ENCODE measurements around the gene NUP214.
"Not testable (repeated sequence)": the region's sequence is repeated elsewhere in the genome, so short reads cannot be mapped to it uniquely, and the experiment has no call there.

NUP214 gene

DNA sequence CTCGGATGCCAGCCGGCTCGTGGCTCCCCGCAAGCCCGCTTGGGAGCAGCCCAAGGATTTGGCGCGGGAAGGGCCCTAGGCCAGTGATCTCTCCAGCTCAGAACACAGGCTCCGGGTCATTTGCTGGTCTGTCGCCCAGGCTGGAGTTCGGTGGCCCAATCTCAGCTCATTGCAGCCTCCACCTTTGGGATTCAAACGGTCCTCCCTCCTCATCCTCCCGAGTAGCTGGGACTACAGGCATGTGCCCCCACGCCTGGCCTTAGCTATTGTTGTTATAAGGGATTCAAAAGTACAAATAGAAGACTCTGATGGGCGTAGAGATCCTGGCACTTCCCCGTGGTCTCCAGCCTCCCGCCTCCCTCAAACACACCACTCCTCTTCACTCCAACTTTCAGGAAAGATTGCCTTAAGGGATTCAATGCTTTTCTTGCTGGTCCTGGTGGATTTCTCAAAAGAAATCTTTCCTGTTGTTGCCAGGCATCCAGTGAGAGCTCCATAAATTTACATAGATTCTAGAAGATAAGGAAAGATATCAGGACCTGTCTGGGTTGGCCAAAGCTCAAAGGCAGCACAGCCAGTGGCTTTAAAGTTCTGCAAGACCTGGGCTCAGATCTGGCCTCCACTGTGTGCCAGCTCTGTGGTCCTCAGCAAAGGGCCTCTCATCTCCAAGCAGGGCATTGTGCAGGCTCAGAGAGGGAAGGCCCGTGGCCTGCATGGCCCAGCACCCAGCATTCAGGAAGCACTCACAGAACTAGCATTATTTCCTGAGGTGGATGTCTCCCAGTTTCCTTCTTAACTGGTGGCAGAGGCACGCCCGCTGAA is 28.0 kb upstream of the NUP214 start:
- no peak for DNase-seq

DNA sequence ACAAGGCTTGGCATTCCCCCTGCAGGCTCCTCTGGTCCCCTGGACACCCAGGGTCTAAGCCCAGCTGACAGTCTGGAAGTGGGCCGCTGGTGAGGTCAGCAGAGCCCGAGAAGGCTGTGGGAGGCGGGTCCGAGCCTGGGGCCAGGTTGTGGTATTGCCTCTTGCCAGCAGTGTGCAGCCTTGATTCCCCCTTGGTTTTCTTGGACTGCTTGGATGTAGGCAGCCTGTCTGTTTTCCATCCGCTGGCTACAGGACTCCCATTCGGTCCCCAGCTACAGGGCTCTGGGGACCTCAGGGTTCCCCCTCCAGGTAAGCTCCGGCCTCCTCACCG is 27.5 kb upstream of the NUP214 start:
- no peak for DNase-seq

DNA sequence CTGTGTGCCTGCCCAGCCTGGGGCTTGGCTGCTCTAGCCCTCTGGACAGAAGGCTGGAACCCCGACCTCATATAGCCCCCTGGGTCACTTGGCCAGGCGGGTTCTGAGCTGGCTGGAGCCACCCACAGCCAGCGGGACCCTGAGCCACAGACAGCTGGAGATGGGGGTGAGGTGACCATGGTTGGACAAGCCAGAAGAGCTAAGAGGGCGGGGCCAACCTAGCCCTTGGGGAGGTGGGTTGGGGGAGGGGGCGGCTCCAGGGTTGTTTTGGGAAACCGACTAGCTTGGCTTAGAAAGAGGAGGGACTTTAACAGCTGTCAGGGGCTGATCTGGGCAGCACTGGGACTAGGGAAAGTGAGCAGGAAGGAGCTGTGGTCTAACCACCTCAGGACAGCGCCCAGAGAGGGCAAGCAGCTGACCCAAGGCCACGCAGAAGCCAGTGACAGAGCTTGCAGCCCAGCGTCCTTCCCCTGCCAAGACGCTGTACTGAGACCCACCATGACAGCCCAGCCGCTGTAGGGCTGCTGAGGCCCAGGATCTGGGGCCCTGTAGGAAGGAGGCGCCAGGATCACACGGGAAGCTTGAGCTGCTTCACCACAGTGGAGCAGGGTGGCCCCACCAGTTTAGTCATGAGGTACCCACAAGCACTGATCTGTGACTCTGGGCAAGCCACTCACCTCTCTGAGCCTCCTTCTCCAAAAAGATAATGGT is 26.8 kb upstream of the NUP214 start:
- no peak for DNase-seq

DNA sequence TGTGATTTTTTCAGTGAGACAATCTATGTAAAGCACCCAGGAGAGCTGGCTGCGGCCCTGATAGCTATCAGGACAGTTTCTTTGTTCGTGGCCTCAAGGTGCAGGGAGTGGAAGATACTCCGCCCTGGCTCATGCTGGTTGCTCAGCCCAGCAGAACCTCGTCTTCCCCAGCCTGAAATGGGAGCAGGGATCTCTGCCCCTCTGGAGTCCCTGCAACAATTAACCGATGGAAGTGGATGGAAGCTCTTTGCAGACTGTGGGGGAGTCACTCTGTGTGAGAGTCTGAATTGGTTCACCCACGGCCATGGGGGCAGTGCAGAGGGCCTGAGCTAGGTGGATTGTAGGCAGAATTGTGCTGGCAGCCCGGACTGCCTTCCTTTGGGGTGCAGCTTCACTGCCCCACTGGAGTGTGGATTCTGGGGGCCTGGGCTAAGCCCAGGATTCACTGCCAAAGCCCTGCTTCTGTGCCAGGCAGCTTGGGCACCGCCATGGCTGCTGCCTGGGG is 26.2 kb upstream of the NUP214 start:
- DNase-seq: no peak

DNA sequence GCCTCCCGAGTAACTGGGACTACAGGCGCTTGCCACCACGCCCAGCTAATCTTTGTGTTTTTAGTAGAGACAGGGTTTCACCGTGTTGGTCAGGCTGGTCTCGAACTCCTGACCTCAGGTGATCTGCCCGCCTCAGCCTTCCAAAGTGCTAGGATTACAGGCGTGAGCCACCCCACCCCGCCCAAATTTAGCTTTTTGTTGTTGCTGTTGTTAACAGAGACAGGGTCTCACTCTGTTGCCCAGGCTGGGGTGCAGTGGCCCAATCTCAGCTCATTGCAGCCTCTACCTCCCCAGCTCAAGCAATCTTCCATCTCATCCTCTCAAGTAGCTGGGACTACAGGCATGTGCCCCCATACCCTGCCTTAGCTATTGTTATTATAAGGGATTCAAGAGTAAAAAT is 25.5 kb upstream of the NUP214 start:
- DNase-seq: not testable (repeated sequence)

DNA sequence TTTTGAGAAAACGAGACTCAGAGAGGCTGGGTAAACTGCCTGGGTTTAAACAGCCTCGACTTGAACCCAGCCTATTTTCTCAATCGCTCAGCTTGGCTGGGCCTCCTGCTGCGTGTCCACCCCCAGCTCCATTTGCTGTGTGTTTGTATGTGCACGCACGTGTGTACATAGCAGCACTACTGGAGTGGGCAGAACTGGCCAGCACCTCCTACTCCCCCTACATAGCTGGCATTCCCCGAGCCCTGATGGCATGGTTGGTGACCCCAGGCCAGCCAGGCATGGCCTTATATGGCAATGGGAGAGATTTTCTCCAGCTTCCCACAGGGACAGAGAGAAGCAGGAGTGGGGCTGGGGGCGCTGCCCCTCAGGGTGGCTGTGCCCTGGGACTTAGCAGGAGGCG is 24.9 kb upstream of the NUP214 start:
- DNase-seq: no peak

DNA sequence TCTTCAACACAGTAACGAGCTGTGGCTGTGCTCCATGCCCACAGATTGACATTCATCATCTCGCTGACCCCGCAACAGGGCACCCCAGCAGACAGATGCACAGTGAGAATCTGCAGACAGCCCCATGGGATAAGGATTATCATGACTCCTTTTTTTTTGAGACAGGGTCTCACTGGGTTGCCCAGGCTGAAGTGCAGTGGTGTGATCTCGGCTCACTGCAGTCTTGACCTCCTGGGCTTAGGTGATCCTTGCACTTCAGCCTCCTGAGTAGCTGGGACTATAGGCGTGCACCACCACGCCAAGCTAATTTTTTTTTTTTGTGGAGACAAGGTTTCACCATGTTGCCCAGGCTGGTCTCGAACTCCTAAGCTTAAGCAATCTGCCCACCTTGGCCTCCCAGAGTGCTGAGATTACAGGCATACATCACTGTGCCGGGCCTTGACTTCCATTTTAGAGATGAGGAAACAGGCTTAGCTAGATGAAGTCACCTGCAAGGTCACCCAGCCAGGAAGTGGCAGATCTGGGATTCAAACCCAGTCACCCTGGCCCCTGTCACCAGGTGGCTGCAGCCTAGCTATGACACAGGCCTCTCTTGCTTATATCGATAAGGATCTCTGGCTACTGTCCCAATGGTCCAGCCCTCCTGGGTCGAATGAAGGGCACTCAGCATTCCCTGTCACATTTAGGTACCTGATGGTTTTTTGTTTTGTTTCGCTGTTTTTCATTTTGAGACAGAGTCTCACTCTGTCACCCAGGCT is 24.0 kb upstream of the NUP214 start:
- DNase-seq: no peak

DNA sequence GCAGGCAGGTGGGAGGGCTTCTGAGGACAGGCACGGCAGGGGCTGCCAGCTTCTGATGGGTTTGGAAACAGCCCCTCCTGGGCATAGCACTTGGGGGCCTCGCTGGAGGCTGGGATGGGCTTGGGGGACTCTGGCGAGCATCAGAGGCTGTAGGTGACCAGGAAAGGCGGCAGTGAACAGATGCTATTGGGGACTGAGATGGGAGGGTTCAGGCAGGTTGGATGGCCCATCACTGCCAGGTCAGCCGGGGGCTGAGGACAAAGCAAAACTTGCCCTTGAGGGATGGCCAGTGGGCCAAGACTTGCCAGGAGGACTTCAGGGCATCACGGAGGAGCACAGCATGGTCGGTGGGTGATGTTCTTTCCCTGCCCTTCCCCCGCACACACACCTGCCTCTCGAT is 22.4 kb upstream of the NUP214 start:
- DNase-seq: no peak

DNA sequence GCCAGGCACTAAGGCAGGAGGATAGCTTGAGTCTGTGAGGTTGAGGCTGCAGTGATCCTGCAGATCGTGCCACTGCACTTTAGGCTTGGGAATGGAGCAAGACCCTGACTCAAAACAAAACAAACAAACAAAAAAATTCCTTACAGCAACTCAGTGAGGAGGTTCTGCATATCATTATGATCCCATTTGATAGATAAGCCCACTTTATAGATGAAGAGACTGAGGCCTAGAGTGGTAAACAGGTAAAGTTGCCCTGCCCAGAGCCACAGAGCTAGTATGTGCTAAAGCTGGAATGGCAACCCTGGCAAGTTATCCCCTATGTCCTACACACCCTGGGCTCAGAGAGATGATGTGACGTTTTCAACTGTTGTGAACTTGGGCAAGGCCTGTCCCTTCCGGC is 21.9 kb upstream of the NUP214 start:
- no peak for DNase-seq

DNA sequence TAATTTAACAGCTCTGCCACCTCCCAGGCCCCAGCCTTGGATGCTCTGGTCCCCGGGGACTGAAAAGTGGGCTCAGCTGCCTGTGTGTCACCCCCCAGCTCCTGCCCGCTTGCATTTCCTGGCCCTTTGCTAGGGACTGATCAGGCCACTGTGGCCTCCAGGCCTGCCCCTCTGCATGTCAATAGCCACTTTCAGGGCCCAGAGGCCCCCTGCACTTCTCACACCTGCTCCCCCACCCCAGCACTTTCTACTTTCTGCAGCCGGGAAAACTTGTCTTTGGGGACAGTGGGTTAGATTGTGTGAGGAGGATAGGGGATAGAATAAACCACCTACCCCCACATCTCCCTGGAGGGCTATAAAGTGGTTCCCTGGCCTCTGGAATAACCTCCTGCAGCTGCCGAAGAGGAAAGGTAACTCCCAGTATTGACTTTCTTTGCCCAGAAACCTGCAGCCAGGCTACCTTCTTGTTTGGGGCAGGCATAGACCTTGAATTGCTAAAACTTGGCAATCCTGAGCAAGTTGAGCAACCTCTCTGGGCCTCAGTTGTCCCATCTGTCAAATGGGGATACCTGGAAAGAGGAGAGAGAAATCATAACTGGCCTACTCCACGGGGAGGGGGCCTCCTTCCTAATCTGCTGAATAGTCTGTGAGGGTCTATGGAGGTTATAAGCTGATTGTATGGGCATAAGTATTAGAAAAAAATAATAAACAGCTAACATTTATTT is 21.2 kb upstream of the NUP214 start:
- DNase-seq: no peak

DNA sequence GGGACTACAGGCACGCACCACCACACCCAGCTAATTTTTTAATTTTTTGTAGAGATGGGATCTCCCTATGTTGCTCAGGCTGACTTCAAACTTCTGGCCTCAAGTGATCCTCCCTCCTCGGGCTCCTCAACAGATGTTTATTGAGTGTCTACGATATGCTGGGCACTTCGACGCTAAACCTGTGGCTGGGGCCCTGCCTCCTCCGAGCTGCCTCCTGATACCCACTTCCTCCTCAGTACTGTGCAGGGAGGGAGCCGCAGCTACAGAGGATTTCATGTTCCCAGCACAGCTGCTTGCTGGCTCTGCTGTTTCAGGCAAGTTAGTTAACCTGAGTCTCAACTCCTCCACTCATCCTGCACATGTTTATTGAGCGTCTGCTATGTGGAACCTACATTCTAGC is 19.4 kb upstream of the NUP214 start:
- DNase-seq: no peak

DNA sequence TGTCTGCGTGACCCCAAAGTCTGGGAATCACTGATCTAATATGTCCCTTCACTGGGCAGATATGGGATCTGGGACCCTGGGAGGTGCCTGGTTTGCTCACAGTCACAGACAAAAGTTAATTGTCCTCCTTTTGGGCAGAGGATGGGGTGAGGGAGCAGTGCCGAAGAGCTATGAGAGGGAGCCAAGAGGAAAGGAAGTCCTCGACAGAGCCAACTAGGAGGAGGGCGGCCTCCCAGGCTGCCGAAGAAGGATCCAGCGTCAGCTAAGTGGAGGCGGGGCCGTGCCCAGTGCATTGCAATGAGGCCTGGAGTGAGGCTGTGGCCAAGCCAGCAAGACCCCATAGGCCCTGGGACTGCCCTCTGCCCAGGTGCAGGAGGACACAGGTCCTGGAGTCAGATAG is 17.6 kb upstream of the NUP214 start:
- no peak for DNase-seq

DNA sequence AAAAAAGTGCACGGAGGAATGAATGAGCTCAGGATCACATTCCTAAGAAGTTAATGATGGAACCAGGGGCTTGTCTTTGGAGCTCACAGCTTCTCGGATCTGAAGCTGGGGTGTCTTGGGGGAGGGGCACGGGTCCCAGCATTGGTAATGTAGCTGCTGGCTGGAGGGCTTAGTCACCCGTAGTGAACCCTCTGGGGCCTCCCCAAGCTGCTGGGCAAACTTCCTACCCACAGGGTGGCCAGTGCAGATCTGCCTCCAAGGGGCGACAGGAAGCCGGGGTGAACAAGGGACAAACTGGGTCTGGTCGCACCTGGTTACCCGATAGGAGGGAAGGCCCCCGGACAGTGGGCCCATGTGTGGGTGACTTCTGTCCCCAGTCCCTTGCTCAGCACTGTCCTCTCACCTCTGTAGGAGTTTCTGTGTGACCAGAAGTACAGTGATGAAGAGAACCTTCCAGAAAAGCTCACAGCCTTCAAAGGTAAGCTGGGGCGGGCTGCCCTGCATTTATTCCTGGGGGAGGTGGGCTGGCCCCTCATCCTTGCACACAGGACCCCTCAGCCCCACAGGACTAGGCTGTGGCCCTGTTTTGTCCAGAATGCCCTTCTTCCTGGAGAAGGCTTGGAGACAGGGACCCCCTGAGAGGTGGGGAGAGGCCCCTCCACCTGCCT is 14.1 kb upstream of the NUP214 start:
- DNase-seq: no peak

DNA sequence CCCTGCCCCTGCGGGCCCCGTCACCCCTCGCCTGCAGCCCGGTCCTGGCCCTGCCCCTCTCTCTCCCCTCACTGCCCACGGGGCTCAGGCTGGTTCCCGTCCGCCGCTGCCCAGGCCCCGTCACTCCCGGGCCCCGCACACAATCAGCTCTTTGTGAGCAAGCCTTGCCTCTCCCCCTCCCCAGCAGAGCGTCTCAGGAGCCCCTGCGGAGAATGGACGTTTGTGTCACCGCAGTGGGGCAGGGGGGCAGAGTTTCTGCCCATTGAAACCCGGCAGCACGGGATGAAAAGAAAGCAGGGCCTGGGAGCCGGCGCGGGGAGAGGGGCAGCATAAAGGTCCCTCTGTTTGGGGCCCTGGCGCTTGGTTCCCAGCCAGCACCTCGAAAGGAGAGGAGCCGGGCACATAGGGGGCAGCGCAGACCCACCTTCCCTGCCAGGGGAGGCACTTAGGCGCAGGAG is 13.5 kb upstream of the NUP214 start:
- no peak for DNase-seq

DNA sequence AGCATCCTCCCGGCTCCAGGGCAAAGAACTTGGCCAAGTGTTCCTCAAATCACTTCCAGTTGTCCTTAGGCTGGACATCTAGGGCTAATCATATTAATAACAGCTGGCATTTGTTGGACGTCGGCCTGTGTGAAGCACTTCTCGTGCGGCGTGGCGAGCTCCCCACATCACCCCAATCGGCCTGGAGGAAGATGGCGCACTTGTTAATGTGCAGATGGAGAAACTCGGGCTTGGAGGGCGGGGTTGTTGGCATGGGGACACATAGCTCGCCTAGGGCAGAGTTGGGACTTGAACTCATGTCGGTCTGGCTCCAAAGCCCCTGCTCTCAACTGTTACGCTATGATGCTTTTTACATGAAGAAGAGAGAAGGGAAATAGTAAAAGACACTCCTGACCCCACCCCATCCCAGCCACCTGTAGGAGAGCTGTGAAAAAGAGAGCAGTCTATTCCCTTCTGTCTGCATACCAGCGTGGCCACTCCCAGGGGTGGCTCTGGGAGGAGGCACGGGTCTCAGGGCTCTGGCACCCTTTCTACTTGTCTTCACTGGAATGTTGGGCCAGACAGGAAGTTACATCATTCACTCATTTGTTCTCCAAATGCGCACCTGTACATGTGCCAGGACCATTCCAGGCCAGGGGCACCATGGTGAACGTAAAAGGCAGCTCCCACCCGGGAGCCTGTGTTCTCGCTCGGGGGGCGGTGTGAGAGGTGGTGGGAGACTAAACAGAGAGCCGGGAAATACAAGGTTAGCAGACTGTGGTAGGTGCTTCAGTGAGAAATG is 12.8 kb upstream of the NUP214 start:
- DNase-seq: no peak

DNA sequence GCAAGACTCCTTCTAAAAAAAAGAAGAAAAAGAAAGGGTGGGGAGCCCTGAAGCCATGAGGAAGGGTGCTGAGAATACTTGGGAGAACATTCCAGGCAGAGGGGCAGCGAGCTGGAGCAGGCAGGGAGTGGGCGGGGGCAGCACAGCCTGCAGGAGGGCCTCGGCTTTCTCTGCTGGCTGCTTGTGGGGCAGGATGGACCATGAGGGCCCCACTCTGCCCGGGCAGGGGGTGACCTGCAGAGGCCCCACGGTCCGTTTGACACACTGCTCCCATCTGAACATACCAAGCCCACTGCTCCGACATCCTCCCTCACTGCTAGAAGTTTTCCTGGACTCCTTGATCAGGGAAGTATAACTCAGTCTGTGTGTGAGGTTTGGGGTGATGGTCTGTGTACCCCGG is 11.7 kb upstream of the NUP214 start:
- no peak for DNase-seq

DNA sequence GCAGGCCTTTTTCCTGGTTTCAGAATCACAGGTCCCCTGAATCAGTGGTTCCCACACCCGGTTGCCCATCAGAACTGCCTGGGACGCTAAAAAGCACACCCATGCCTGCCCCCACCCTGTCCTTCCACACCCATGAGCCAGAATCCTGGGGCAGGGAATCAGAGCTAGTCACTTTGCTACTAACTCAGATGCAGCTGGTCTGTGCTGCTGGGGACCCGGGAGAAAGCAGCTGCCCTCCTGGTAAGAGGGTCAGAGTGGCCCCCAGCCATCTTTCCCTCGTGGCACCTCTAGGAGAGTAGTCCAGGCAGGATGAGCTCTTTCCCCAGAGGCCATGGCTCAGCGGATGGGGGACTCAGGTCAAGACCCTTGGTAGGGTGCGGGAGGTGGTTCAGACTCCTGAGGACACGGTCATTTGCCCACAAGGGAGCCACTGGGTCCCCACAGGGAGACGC is 11.3 kb upstream of the NUP214 start:
- no peak for DNase-seq

DNA sequence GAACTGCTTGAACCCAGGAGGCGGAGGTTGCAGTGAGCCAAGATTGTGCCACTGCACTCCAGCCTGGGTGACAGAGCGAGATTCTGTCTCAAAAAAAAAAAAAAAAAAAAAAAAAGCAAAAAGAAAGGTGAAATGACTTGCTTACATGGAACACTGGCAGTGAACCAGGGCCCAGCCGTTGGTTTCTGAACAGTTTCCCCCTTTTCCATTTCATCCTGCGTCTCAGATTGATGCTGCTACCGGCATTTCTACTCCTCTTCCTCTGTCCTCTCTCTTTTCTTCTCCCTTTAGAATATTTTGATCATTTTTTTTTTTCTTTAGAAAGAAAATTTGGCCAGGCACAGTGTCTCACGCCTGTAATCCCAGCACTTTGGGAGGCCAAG is 10.0 kb upstream of the NUP214 start:
- DNase-seq: not testable (repeated sequence)

DNA sequence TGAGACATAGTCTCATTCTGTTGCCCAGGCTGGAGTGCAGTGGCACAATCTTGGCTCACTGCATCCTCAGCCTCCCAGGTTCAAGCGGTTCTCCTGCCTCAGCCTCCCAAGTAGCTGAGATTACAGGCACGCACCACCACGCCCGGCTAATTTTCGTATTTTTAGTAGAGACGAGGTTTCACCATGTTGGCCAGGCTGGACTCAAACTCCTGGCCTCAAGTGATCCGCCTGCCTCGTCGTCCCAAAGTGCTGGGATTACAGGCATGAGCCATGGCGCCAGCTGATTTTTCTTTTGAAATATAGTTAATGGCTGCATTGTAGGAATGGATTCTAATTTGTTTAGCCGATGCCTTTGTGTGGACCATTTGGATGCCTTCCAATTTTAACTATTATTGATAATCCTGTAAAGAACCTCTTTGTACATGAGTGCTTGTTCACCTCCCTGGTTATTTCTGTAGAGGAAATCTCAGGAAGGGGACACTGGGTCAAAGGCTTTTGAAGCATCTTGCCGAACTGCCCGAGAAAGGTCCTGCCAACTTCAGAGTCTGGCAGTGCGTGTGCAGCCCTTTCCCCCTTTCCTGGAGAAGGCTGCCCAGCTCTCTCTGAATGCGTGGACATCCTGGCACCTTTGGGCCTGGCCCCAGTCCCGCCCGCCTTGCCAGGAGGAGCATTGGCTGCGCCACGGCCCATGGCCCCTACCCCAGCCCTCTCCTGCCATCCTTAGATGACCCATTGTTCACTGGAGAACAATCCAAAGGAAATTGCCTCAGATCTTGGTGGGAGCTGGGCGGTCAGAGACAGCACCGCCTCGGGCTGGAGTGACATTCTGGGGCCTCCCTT is 8.9 kb upstream of the NUP214 start:
- DNase-seq: no peak

DNA sequence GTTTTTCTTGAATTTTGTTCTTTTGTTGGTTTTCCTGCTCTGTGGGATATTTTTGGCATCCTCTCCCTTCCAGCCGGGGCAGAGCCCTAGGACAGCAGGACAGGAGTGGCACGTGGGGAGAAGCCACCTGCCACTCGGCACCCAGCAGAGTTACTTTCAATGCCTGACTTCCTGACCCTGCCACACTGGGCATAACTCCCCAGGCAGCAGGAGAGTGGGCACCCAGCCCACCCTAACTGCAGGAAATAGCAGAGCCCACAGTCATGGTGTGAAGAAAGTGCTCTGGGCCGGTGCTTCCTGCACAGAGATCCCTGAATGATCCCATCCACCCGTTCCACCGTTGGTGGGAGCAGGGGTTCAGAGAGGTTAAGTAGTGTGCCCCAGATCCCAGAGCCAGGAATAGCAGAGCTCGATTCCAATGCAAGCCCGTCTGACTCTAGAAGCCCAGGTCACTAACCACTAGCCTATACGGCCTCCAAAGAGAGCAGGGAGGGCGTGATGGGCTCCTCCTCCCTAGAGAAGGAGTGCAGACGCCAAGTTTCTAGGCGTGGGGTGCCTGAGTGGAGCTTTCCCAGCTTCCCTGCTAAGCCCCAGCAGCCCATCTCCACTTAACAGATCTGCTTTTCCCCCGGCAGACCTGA is 8.1 kb upstream of the NUP214 start:
- DNase-seq: no peak

Measured in CD4-positive, alpha-beta T cell treated with Interleukin-15 for 1 hour (primary cell).